HL-60 (cell line): ENCODE measurements around the gene SETBP1.

Source experiments
- CTCF ChIP-seq: IDR thresholded peaks from one replicate; pipeline ENCODE4 v1.5.1; 2011; ENCODE audit warnings: low read length, control low read depth, inconsistent platforms; ENCODE audit not compliant: insufficient read depth
- GABPA ChIP-seq: IDR thresholded peaks from 2 replicates; pipeline ENCODE4 v1.6.1; 2012; ENCODE audit warnings: low read depth
- POLR2AphosphoS5 ChIP-seq: IDR thresholded peaks from 2 replicates; pipeline ENCODE4 v1.6.1; 2012; ENCODE audit warnings: low read depth
- REST ChIP-seq: IDR thresholded peaks from 2 replicates; pipeline ENCODE4 v1.6.1; 2012; ENCODE audit warnings: low read depth; ENCODE audit not compliant: insufficient replicate concordance
- SPI1 ChIP-seq: IDR thresholded peaks from 2 replicates; pipeline ENCODE4 v1.6.1; 2012; ENCODE audit warnings: low read depth, mild to moderate bottlenecking, borderline replicate concordance

DNA sequence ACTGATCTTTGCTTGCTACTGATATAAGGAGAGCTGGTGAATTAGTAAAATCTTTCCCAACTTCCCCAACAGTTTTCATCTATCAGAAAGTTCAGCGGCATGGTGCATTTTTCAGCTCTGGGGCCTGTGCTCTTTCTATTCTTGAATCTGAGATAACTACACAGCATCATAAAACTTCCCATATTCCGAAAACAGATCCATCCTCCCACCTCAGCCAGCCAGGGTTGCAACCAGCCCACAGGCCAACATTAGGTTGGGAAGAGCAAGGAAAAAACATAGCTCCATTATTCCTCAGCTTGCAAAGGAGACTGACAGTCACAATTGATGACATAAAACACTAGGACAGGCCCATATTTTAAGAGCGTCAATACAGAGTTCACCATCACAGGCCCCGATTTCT, 297.2 kb downstream of the SETBP1 start:
- TF ChIP-seq CTCF (no peak), REST (no peak), GABPA (no peak), POLR2AphosphoS5 (no peak), SPI1 (no peak)
